Hematopoietic multipotent progenitor cell treated with erythropoietin and hydrocortisone succinate and interleukin-3 and kit ligand, for 17 days (in vitro differentiated cells): ENCODE measurements around the gene PIH1D1.
A peak's percentile ranks its signal among the peaks of the same experiment; 100 is the strongest.
"Not testable (repeated sequence)": the region's sequence is repeated elsewhere in the genome, so short reads cannot be mapped to it uniquely, and the experiment has no call there.

Experiments
- DNase-seq: peaks from one replicate; pipeline ENCODE4 v3.0.0-alpha.2; 2015; ENCODE audit warnings: low spot score

PIH1D1 gene

GRCh38 chr19:49455773-49456172 is 4.2 kb upstream of the PIH1D1 start:
- no peak for DNase-seq

- DNase-seq: no peak
Measured at GRCh38 chr19:49453757-49454240, 2.2 kb upstream of the PIH1D1 start.

GRCh38 chr19:49453013-49453756 is 1.6 kb upstream of the PIH1D1 start, which contains the start of gene ALDH16A1:
Gene ALDH16A1, plus strand, starts transcription at chr19:49453225. Its CDS starts 107 bp downstream, at chr19:49453332.
- peak; percentile 99 for DNase-seq

GRCh38 chr19:49450405-49450804 is 1.2 kb downstream of the PIH1D1 start:
- DNase-seq: no peak

GRCh38 chr19:49448432-49448786 is 3.2 kb downstream of the PIH1D1 start:
- no peak for DNase-seq

GRCh38 chr19:49447485-49448431 is 3.9 kb downstream of the PIH1D1 start:
- peak; percentile 67 for DNase-seq

GRCh38 chr19:49445997-49446396 is 5.6 kb downstream of the PIH1D1 start:
- DNase-seq: no peak

- DNase-seq: not testable (repeated sequence)
Measured at GRCh38 chr19:49444100-49444700, 7.4 kb downstream of the PIH1D1 start.

GRCh38 chr19:49443366-49444099 is 8.1 kb downstream of the PIH1D1 start:
- peak; percentile 94 for DNase-seq

- peak; percentile 76 for DNase-seq
Measured at GRCh38 chr19:49442771-49443365, 8.7 kb downstream of the PIH1D1 start.

GRCh38 chr19:49442354-49442753 is 9.3 kb downstream of the PIH1D1 start:
- no peak for DNase-seq

GRCh38 chr19:49441960-49442350 is 9.7 kb downstream of the PIH1D1 start:
- no peak for DNase-seq

- no peak for DNase-seq
Measured at GRCh38 chr19:49441210-49441959, 10.2 kb downstream of the PIH1D1 start, which contains the start of gene SLC17A7. Gene SLC17A7, minus strand, starts transcription at chr19:49441527. Its CDS starts 148 bp downstream, at chr19:49441379.

GRCh38 chr19:49440439-49441209 is 11.0 kb downstream of the PIH1D1 start:
- no peak for DNase-seq

- DNase-seq: no peak
Measured at GRCh38 chr19:49439836-49440235, 11.8 kb downstream of the PIH1D1 start.

- no peak for DNase-seq
Measured at GRCh38 chr19:49438261-49438660, 13.4 kb downstream of the PIH1D1 start.

- DNase-seq: no peak
Measured at GRCh38 chr19:49437231-49437630, 14.4 kb downstream of the PIH1D1 start.

GRCh38 chr19:49436381-49437017 is 15.1 kb downstream of the PIH1D1 start:
- DNase-seq: peak; percentile 57

- DNase-seq: no peak
Measured at GRCh38 chr19:49435670-49436069, 15.9 kb downstream of the PIH1D1 start.
